Activated naive CD8-positive, alpha-beta T cell (primary cell): ENCODE measurements around the gene RBP3.

Source experiments
- H3K27ac Mint-ChIP-seq: one replicate; pipeline ENCODE4 v1.8.0; 2021; ENCODE audit warnings: mixed read lengths
- H3K27me3 Mint-ChIP-seq: one replicate; pipeline ENCODE4 v1.8.0; 2021; ENCODE audit warnings: mixed read lengths
- H3K36me3 Mint-ChIP-seq: one replicate; pipeline ENCODE4 v1.8.0; 2021; ENCODE audit warnings: mixed read lengths
- H3K4me1 Mint-ChIP-seq: one replicate; pipeline ENCODE4 v1.8.0; 2021; ENCODE audit warnings: low read depth, mixed read lengths
- H3K4me3 Mint-ChIP-seq: one replicate; pipeline ENCODE4 v1.8.0; 2021; ENCODE audit warnings: mild to moderate bottlenecking, mixed read lengths
- H3K9me3 Mint-ChIP-seq: one replicate; pipeline ENCODE4 v1.8.0; 2021; ENCODE audit warnings: low read depth, mixed read lengths

The RBP3 gene

DNA sequence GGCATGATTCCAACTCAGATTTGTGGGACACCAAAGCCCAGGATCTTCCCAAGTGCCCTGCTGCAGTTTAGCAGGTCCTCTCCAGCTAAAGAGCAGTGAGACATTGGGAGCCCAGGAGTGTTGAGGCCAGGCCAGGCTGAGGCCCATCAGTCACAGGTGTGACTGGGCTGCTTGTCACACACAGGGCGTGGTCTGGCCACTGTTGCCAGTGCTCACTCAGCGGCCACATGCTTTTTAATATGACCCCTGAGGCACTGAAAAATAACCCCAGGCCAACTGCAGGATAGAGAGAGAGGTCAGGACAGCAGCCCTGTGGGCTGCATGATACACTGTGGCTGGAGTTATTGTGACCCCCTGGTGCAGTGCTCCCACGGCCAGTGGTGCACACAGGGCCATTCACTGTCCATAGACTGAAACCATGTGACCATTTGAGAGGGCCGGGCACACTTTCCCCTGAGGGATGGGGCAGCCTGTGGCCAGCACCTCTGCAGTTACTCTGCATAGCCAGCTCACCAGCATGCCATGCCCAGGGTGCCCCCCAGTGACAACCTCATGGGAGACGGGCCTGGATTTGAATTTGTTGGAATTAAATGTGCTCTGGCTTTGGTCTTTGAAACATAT is 21.7 kb upstream of the RBP3 start:
- Mint-ChIP-seq H3K27ac (no peak overlapping the region), H3K36me3 (no peaks in the 10 kb centered on the region), H3K27me3 (no peaks in the 10 kb centered on the region), H3K4me3 (no peak overlapping the region), H3K9me3 (no peaks in the 10 kb centered on the region), H3K4me1 (no peaks in the 10 kb centered on the region)

DNA sequence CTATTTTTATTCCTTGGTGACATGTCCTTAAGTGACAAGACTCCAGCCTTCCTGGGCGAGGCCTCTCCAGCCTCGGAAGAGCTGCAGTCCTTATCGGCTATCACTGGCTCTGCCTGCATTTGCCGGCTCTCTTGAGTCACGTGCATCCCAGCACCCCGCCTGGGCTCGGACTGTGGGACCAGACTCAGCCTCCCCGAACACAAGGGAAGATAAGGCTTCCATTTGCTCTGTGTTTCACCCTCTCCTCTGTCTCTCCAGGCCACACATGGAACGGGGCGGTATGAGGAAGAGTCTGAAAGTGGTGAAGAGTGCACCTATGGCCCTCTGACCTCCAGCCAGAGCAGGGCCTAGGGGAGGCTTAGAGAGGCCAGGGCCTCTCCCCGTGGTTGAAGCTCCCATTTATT is 21.2 kb upstream of the RBP3 start:
- Mint-ChIP-seq H3K27ac (no peak overlapping the region), H3K27me3 (no peaks in the 10 kb centered on the region), H3K4me3 (no peak overlapping the region), H3K9me3 (no peaks in the 10 kb centered on the region), H3K4me1 (no peaks in the 10 kb centered on the region), H3K36me3 (no peaks in the 10 kb centered on the region)

GRCh38 chr10:47329855-47330254 is 18.3 kb upstream of the RBP3 start:
- no peaks in the 10 kb centered on the region for H3K36me3 Mint-ChIP-seq
- no peaks in the 10 kb centered on the region for H3K4me1 Mint-ChIP-seq
- H3K4me3 Mint-ChIP-seq = no peak overlapping the region
- no peaks in the 10 kb centered on the region for H3K9me3 Mint-ChIP-seq
- H3K27me3 Mint-ChIP-seq = peaks cover 1% of the 10 kb centered on the region
- no peak overlapping the region for H3K27ac Mint-ChIP-seq

- H3K4me3 Mint-ChIP-seq = no peak overlapping the region
- no peaks in the 10 kb centered on the region for H3K4me1 Mint-ChIP-seq
- H3K9me3 Mint-ChIP-seq = no peaks in the 10 kb centered on the region
- H3K36me3 Mint-ChIP-seq = no peaks in the 10 kb centered on the region
- H3K27me3 Mint-ChIP-seq = peaks cover 1% of the 10 kb centered on the region
- H3K27ac Mint-ChIP-seq = no peak overlapping the region
These were observed 17.8 kb upstream of the RBP3 start for GRCh38 chr10:47330366-47330765.

GRCh38 chr10:47330804-47331203 is 17.4 kb upstream of the RBP3 start:
- H3K4me1 Mint-ChIP-seq = no peaks in the 10 kb centered on the region
- H3K36me3 Mint-ChIP-seq = no peaks in the 10 kb centered on the region
- no peaks in the 10 kb centered on the region for H3K9me3 Mint-ChIP-seq
- no peak overlapping the region for H3K27ac Mint-ChIP-seq
- H3K4me3 Mint-ChIP-seq = no peak overlapping the region
- peaks cover 1% of the 10 kb centered on the region for H3K27me3 Mint-ChIP-seq

DNA sequence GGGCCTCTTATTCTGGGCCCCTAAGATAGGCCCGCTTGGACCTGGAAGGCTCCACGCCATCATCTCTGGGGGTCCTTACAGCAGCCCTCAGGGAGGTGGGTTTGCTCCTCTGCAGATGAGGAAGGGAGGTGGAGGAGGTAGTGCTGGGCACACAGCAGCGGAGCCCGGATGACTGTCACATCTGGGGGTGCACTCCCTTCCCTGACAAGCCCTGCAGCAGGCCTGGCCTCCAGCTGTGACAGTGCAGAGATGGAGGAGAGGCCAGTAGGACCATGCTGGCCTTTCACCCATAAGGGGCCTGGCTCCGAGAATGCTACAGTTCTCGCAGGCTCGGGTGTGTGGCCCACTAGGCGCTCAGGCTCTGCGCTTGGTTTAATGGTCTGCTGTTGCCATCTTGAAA is 16.7 kb upstream of the RBP3 start:
- H3K27me3 Mint-ChIP-seq = peaks cover 4% of the 10 kb centered on the region
- H3K9me3 Mint-ChIP-seq = no peaks in the 10 kb centered on the region
- H3K4me3 Mint-ChIP-seq = no peak overlapping the region
- no peak overlapping the region for H3K27ac Mint-ChIP-seq
- H3K36me3 Mint-ChIP-seq = no peaks in the 10 kb centered on the region
- H3K4me1 Mint-ChIP-seq = no peaks in the 10 kb centered on the region

GRCh38 chr10:47331954-47332353 is 16.2 kb upstream of the RBP3 start:
- H3K27me3 Mint-ChIP-seq = peaks cover 4% of the 10 kb centered on the region
- no peaks in the 10 kb centered on the region for H3K36me3 Mint-ChIP-seq
- H3K4me1 Mint-ChIP-seq = no peaks in the 10 kb centered on the region
- H3K9me3 Mint-ChIP-seq = no peaks in the 10 kb centered on the region
- H3K27ac Mint-ChIP-seq = no peak overlapping the region
- H3K4me3 Mint-ChIP-seq = no peak overlapping the region

- no peak overlapping the region for H3K4me3 Mint-ChIP-seq
- peaks cover 4% of the 10 kb centered on the region for H3K27me3 Mint-ChIP-seq
- no peaks in the 10 kb centered on the region for H3K4me1 Mint-ChIP-seq
- H3K9me3 Mint-ChIP-seq = no peaks in the 10 kb centered on the region
- H3K27ac Mint-ChIP-seq = no peak overlapping the region
- H3K36me3 Mint-ChIP-seq = no peaks in the 10 kb centered on the region
These were observed 15.8 kb upstream of the RBP3 start for GRCh38 chr10:47332371-47332770.

- Mint-ChIP-seq H3K27ac (no peak overlapping the region), H3K27me3 (peaks cover 4% of the 10 kb centered on the region), H3K4me3 (no peak overlapping the region), H3K36me3 (no peaks in the 10 kb centered on the region), H3K9me3 (no peaks in the 10 kb centered on the region), H3K4me1 (no peaks in the 10 kb centered on the region)
These were observed 15.2 kb upstream of the RBP3 start for GRCh38 chr10:47332946-47333345.

GRCh38 chr10:47333532-47333931 is 14.6 kb upstream of the RBP3 start:
- no peak overlapping the region for H3K27ac Mint-ChIP-seq
- peaks cover 4% of the 10 kb centered on the region for H3K27me3 Mint-ChIP-seq
- no peak overlapping the region for H3K4me3 Mint-ChIP-seq
- no peaks in the 10 kb centered on the region for H3K9me3 Mint-ChIP-seq
- no peaks in the 10 kb centered on the region for H3K36me3 Mint-ChIP-seq
- H3K4me1 Mint-ChIP-seq = no peaks in the 10 kb centered on the region

DNA sequence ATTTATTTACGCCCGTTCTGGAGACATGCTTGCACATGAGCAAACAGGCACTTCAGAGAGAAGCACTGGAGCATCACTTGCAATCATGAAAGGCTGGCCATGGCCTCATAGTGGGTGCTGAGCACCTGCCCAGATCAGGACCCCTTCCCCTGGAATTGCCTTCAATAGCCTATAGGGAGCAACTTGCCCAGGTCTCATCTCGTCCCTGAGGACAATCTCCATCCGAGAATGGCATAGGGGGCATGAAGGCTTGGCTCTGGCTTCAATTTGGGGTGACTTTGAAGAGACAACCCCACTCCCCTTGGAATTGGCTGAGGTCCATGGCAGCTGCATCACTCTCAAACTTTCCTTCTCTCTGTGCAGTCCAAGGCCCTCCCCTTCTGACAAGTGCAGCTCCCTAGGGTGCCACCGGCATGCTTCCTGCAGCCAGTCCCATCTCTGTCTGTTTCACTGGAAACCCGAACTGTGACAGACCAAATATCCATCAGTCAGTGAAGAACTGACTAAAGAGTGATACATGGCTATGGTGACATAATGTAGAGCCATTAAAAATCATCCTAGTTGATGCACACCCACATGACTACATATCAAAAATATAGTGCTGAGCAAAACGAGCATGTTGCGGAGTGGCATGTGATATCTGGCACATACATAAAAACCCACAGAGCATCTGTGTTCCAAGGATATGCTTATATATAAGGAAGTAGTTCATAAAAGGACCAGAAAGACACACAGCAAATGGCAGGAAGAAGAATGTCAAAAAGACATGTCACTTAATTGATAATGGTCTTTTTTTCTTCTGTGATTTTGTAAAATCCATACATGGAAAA is 13.5 kb upstream of the RBP3 start:
- H3K36me3 Mint-ChIP-seq = no peaks in the 10 kb centered on the region
- no peak overlapping the region for H3K27ac Mint-ChIP-seq
- H3K4me3 Mint-ChIP-seq = no peak overlapping the region
- H3K9me3 Mint-ChIP-seq = no peaks in the 10 kb centered on the region
- H3K4me1 Mint-ChIP-seq = no peaks in the 10 kb centered on the region
- H3K27me3 Mint-ChIP-seq = peaks cover 4% of the 10 kb centered on the region

GRCh38 chr10:47335906-47336305 is 12.3 kb upstream of the RBP3 start:
- Mint-ChIP-seq H3K36me3 (no peaks in the 10 kb centered on the region), H3K27ac (no peak overlapping the region), H3K4me3 (no peak overlapping the region), H3K9me3 (no peaks in the 10 kb centered on the region), H3K27me3 (peaks cover 7% of the 10 kb centered on the region), H3K4me1 (no peaks in the 10 kb centered on the region)

DNA sequence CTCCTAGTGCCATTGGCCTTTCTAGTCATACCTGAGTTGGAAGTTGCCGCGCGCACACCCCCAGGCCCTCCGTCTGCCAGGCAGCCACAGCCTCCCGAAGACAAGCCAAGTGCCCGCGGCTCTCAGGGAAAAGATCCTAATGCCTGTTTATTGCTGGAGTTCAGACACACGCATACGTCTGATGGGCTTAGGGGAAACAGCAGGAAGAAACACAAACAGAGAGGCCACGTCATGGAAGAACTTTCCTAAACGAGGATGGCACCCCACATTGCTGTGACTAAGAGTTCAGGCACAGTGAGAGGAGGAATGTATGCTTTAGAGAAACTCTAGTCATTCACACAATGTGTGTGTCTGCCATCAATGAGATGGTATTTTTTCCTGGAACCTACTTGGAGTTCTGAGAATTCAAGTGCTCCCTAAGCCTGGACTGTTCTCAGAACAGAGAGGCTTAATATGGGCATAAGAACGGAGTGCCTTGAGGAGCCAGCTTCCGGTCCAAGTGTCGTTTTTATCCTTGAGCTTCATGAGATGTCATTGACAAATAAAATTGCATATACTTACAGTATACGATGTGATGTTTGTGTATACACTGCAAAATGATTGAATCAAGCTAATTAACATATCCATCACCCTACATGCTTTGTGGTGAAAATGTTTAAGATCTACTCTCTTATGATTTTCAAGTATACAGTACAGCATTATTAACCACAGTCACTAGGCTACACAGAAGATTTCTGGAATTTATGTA is 11.6 kb upstream of the RBP3 start:
- H3K9me3 Mint-ChIP-seq = no peaks in the 10 kb centered on the region
- H3K4me1 Mint-ChIP-seq = no peaks in the 10 kb centered on the region
- H3K4me3 Mint-ChIP-seq = no peak overlapping the region
- H3K27me3 Mint-ChIP-seq = peaks cover 7% of the 10 kb centered on the region
- no peaks in the 10 kb centered on the region for H3K36me3 Mint-ChIP-seq
- H3K27ac Mint-ChIP-seq = no peak overlapping the region

- H3K36me3 Mint-ChIP-seq = no peaks in the 10 kb centered on the region
These were observed 10.9 kb upstream of the RBP3 start for GRCh38 chr10:47337310-47337709.

DNA sequence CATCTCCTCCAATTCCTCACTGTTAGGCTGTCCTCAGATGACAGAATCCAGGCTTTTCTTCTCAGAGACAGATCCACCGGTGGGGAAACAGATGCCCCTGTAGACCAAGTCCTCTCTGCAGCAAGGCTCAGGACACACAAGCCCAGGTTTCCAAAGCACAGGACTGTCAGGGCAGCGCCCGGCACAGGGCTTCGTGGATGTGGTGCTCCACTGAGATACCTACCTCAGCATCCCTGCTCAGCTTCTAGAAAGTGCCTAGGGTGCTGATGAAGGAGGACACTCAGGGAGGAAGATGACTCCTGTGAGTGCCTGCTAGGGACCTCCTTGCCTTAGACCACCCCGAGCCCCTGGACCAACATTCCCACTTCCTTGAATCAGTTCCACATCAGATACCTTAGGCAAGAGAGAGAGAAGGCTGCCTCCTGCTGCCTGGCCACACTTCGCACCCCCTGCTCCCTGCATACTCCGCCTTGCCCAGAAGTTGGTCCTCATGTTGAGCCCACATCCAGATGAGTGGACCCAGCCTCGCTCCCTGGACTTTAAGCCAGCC is 8.9 kb upstream of the RBP3 start:
- Mint-ChIP-seq H3K27ac (no peak overlapping the region), H3K9me3 (no peaks in the 10 kb centered on the region), H3K4me1 (no peaks in the 10 kb centered on the region)

More at GRCh38 chr10:47337310-47337709, 10.9 kb upstream of the RBP3 start:
- Mint-ChIP-seq H3K4me1 (no peaks in the 10 kb centered on the region), H3K27ac (no peak overlapping the region), H3K4me3 (no peak overlapping the region), H3K9me3 (no peaks in the 10 kb centered on the region), H3K27me3 (peaks cover 7% of the 10 kb centered on the region)

More for the DNA sequence above, 8.9 kb upstream of the RBP3 start:
- no peaks in the 10 kb centered on the region for H3K36me3 Mint-ChIP-seq
- no peak overlapping the region for H3K4me3 Mint-ChIP-seq
- H3K27me3 Mint-ChIP-seq = peaks cover 6% of the 10 kb centered on the region
